Astrocyte of the hippocampus (primary cell): ENCODE data around the gene CD34.

ENCODE experiments used
- DNase-seq: peaks from one replicate; pipeline ENCODE4 v3.0.0; 2011; ENCODE audit warnings: low read depth, low spot score

Gene CD34

GRCh38 chr1:207853372-207853757 lies 57.6 kb downstream of the CD34 start:
- no peak for DNase-seq

GRCh38 chr1:207852576-207853371 lies 58.2 kb downstream of the CD34 start:
- DNase-seq: no peak

GRCh38 chr1:207851696-207852095 lies 59.2 kb downstream of the CD34 start:
- no peak for DNase-seq

GRCh38 chr1:207850621-207851407 lies 60.1 kb downstream of the CD34 start:
- DNase-seq: no peak

GRCh38 chr1:207849646-207850045 lies 61.3 kb downstream of the CD34 start:
- DNase-seq: no peak

GRCh38 chr1:207849016-207849415 lies 61.9 kb downstream of the CD34 start:
- DNase-seq: no peak

GRCh38 chr1:207848234-207848633 lies 62.7 kb downstream of the CD34 start:
- no peak for DNase-seq

GRCh38 chr1:207847116-207847515 lies 63.8 kb downstream of the CD34 start:
- DNase-seq: peak; percentile 71

GRCh38 chr1:207845109-207845508 lies 65.8 kb downstream of the CD34 start:
- DNase-seq: no peak

GRCh38 chr1:207844371-207844770 lies 66.6 kb downstream of the CD34 start:
- DNase-seq: no peak

- no peak for DNase-seq
Measured at GRCh38 chr1:207842506-207842905, 68.4 kb downstream of the CD34 start.

- no peak for DNase-seq
Measured at GRCh38 chr1:207841901-207842300, 69.0 kb downstream of the CD34 start.

GRCh38 chr1:207841293-207841692 lies 69.6 kb downstream of the CD34 start:
- DNase-seq: no peak

- DNase-seq: no peak
Measured at GRCh38 chr1:207840380-207840779, 70.5 kb downstream of the CD34 start.

GRCh38 chr1:207839083-207839413 lies 71.9 kb downstream of the CD34 start:
- no peak for DNase-seq

- DNase-seq: no peak
Measured at GRCh38 chr1:207838156-207839082, 72.5 kb downstream of the CD34 start.

GRCh38 chr1:207837673-207838072 lies 73.3 kb downstream of the CD34 start:
- DNase-seq: no peak

GRCh38 chr1:207836591-207837347 lies 74.2 kb downstream of the CD34 start:
- no peak for DNase-seq

- no peak for DNase-seq
Measured at GRCh38 chr1:207835958-207836357, 75.0 kb downstream of the CD34 start.

GRCh38 chr1:207833956-207834660 lies 76.8 kb downstream of the CD34 start:
- DNase-seq: no peak

- no peak for DNase-seq
Measured at GRCh38 chr1:207833381-207833780, 77.5 kb downstream of the CD34 start.
